Measurements from ENCODE around the gene SORCS2. TPM values are rescaled to one million over a fixed set of nuclear protein-coding genes. Genes with fewer than 3 reads are reported as not detected.
"Not testable (repeated sequence)": the region's sequence is repeated elsewhere in the genome, so short reads cannot be mapped to it uniquely, and the experiment has no call there.

Gene SORCS2
- total RNA-seq, 2 donors from 2014 or later, result 1.5 to 1.7 TPM

- Histone ChIP-seq H3K4me1 (no peaks in the 10 kb centered on the region), H3K4me3 (no peak overlapping the region), H3K9me3 (peaks cover 7 to 22% of the 10 kb centered on the region in 2 donors), H3K36me3 (no peaks in the 10 kb centered on the region), H3K27ac (no peak overlapping the region), H3K27me3 (no peaks in the 10 kb centered on the region)
- no peak for DNase-seq (ENCODE audit: low spot score)
- no peak for TF ChIP-seq CTCF (IDR thresholded peaks at IDR 0.05)
These were observed 379.4 kb downstream of the SORCS2 start for GRCh38 chr4:7571701-7572100.

- H3K4me3 ChIP-seq, result no peak overlapping the region
- no peak overlapping the region for H3K27ac ChIP-seq
- DNase-seq (ENCODE audit: low spot score), result no peak
- no peaks in the 10 kb centered on the region for H3K4me1 ChIP-seq
- H3K27me3 ChIP-seq, result no peaks in the 10 kb centered on the region
- no peaks in the 10 kb centered on the region for H3K36me3 ChIP-seq
- TF ChIP-seq CTCF (IDR thresholded peaks at IDR 0.05), result no peak
- H3K9me3 ChIP-seq, result peaks cover 11 to 34% of the 10 kb centered on the region in 2 donors
These were observed 380.6 kb downstream of the SORCS2 start for GRCh38 chr4:7572894-7573293.

- no peaks in the 10 kb centered on the region for H3K4me1 ChIP-seq
- no peak overlapping the region for H3K27ac ChIP-seq
- H3K36me3 ChIP-seq, result no peaks in the 10 kb centered on the region
- no peak for DNase-seq (ENCODE audit: low spot score)
- H3K27me3 ChIP-seq, result no peaks in the 10 kb centered on the region
- no peak overlapping the region for H3K4me3 ChIP-seq
- TF ChIP-seq CTCF (IDR thresholded peaks at IDR 0.05), result no peak
- H3K9me3 ChIP-seq, result peaks cover 17 to 41% of the 10 kb centered on the region in 2 donors
These were observed 381.3 kb downstream of the SORCS2 start for GRCh38 chr4:7573576-7574091.

GRCh38 chr4:7574287-7575014 is 382.1 kb downstream of the SORCS2 start:
- no peaks in the 10 kb centered on the region for H3K4me1 ChIP-seq
- no peak overlapping the region for H3K4me3 ChIP-seq
- no peak overlapping the region for H3K27ac ChIP-seq
- no peak for TF ChIP-seq CTCF (IDR thresholded peaks at IDR 0.05)
- H3K27me3 ChIP-seq, result no peaks in the 10 kb centered on the region
- peaks cover 18 to 48% of the 10 kb centered on the region in 2 donors for H3K9me3 ChIP-seq
- H3K36me3 ChIP-seq, result no peaks in the 10 kb centered on the region
- no peak for DNase-seq (ENCODE audit: low spot score)

- Histone ChIP-seq H3K27me3 (no peaks in the 10 kb centered on the region), H3K27ac (no peak overlapping the region), H3K9me3 (peaks cover 18 to 58% of the 10 kb centered on the region in 2 donors), H3K4me1 (no peaks in the 10 kb centered on the region), H3K4me3 (no peak overlapping the region), H3K36me3 (no peaks in the 10 kb centered on the region)
- no peak for TF ChIP-seq CTCF (IDR thresholded peaks at IDR 0.05)
- no peak for DNase-seq (ENCODE audit: low spot score)
These were observed 383.1 kb downstream of the SORCS2 start for GRCh38 chr4:7575426-7575825.

GRCh38 chr4:7577361-7578039 is 385.2 kb downstream of the SORCS2 start:
- H3K27ac ChIP-seq; H3K27me3 ChIP-seq; H3K4me3 ChIP-seq; DNase-seq (ENCODE audit: low spot score); H3K36me3 ChIP-seq; H3K4me1 ChIP-seq: not testable (repeated sequence)
- peaks cover 18 to 60% of the 10 kb centered on the region in 2 donors for H3K9me3 ChIP-seq
